AG10803 (cell line): ENCODE measurements around the gene BACH2.
A peak's percentile ranks its signal among the peaks of the same experiment; 100 is the strongest.

Source experiments
- DNase-seq: peaks from one replicate; pipeline ENCODE4 v3.0.0; 2010; ENCODE audit warnings: low read depth
- H3K4me3 ChIP-seq: 2 replicates; pipeline ENCODE4 v1.5.1; 2011; ENCODE audit warnings: mild to moderate bottlenecking, low read length, control low read depth
- TF ChIP-seq, protein P1 (sequence below): conservative IDR thresholded peaks from 2 replicates; pipeline ENCODE4 v1.5.1; 2011; ENCODE audit warnings: mild to moderate bottlenecking, low read length, control low read depth, inconsistent platforms

Gene BACH2

DNA sequence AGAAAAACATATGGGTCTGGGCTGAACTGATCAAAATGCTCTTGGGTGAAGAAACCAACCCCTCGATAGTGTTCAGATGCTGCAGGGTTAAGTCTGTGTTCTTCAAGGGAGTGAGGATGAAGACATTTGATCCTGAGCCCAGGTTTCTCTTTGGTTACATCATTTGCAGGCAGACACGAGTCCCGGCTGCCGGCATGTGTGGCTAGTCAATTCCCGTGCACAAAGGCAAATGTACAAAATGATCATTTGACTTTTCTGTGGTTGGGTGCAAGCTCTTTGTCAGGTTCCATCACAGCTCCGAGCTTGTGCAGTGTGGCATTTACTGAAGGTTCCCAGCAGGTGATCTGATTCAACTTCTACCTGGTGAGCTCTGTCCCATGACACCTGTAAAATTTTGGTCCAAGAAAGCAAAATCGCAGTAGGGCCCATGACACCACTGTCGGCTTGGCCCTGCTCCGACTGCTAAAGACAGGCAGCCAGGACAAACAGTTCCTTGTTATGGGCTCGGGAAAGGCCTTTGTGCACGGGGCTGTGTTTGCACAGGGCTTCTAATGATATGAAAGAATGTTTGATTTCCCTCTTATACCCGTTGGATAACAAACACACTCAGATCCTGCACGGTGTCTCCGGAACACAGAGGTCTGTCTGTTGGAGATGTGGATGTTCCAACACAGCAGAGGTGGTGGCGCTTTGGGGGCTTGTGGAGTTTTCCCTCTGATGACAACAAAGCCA lies 355.4 kb downstream of the BACH2 start:
- TF ChIP-seq, protein P1, sequence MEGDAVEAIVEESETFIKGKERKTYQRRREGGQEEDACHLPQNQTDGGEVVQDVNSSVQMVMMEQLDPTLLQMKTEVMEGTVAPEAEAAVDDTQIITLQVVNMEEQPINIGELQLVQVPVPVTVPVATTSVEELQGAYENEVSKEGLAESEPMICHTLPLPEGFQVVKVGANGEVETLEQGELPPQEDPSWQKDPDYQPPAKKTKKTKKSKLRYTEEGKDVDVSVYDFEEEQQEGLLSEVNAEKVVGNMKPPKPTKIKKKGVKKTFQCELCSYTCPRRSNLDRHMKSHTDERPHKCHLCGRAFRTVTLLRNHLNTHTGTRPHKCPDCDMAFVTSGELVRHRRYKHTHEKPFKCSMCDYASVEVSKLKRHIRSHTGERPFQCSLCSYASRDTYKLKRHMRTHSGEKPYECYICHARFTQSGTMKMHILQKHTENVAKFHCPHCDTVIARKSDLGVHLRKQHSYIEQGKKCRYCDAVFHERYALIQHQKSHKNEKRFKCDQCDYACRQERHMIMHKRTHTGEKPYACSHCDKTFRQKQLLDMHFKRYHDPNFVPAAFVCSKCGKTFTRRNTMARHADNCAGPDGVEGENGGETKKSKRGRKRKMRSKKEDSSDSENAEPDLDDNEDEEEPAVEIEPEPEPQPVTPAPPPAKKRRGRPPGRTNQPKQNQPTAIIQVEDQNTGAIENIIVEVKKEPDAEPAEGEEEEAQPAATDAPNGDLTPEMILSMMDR, result no peak
- peak; percentile 34 for DNase-seq
- H3K4me3 ChIP-seq, result no peak overlapping the region

DNA sequence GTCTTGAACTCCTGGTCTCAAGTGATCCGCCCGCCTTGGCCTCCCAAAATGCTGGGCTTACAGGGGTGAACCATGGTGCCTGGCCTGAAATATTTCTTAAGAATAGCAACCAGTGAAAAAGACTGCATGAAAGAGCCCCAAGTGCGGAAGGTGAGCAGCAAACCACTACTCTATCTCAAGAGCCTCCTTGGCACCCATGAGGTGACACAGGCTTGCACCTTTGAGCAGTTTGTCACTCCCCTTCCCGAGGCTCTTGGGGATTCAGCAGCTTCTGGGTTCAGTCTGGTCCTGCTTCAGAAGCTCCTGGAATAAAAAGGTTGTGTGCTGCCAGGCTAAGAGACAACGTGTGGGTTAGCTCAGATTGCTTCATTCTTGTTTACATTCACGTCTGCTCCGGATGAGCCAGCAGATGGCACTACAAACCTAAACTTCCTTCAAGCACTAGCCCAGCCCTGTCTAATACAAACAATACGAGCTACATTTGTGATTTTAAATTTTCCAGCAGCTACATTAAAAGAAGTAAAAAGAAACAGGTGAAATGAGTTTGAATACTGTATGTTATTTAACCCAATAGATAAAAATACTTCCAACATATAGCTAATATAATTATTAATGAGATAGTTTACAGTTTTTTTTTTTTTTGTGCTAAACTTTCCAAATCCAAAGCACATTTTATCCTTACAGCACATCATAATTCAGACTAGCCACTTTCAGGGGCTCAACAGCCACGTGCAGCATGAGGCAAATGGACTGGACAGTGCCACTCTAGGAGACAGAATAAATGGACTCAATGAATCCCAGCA lies 356.2 kb downstream of the BACH2 start:
- no peak overlapping the region for H3K4me3 ChIP-seq
- TF ChIP-seq, protein P1, result peak; percentile 88
- DNase-seq, result peak; percentile 83

DNA sequence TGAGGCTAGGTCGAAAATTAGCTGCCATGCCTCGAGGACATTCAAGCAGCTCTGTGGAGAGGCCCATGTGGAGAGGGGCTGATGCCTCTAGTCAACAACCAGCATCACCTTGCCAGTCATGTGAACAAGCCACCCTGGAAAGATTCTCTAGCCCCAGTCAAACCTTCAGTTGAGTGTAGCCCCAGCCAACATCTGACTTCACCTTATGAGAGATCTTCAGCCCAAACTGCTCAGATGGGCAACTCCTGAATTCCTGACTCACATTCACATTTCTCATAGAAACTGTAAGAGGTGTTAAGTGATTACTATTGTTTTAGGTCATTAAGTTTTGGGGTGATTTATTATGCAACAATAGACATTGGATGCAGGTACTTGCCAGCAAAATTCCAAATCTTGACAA lies 357.5 kb downstream of the BACH2 start:
- TF ChIP-seq, protein P1, result no peak
- no peak overlapping the region for H3K4me3 ChIP-seq
- no peak for DNase-seq

DNA sequence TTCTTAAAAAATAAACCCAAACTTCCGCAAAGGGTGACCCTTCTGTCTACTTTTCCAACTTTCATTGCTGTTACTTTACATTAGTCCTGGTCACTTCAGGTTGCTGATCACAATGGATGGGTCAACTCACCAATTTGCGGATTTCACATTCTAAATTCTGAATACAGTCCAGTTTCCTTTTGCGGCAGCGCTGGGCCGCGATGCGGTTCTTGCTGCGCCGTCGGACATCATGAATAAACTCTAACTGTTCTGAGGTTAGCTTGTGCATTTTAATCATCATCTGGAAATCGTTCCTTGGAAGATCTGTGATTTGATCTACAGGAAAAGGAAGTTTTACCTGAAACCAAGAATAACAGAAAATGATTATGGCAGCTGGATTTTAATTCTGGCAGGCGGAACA lies 358.6 kb downstream of the BACH2 start:
- H3K4me3 ChIP-seq, result no peak overlapping the region
- TF ChIP-seq, protein P1, result no peak
- DNase-seq, result no peak

DNA sequence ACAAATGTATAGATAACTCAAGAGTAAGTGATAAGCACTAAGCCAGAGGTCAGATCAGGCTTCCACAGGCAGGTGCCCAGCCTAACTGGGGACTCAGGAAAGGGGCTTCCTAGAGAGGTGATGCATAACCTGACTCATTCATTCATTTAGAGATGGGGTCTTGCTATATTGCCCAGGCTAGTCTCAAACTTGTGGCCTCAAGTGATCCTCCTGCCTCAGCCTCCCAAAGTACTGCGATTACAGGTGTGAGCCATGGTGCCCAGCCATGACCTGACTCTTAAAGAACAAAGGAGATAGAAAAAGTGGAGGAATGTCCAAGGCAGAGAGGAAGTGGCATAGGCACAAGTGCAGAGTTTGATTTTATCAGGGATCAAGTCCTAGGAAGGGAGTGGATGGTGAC lies 360.5 kb downstream of the BACH2 start:
- TF ChIP-seq, protein P1, result no peak
- DNase-seq, result no peak
- no peak overlapping the region for H3K4me3 ChIP-seq

DNA sequence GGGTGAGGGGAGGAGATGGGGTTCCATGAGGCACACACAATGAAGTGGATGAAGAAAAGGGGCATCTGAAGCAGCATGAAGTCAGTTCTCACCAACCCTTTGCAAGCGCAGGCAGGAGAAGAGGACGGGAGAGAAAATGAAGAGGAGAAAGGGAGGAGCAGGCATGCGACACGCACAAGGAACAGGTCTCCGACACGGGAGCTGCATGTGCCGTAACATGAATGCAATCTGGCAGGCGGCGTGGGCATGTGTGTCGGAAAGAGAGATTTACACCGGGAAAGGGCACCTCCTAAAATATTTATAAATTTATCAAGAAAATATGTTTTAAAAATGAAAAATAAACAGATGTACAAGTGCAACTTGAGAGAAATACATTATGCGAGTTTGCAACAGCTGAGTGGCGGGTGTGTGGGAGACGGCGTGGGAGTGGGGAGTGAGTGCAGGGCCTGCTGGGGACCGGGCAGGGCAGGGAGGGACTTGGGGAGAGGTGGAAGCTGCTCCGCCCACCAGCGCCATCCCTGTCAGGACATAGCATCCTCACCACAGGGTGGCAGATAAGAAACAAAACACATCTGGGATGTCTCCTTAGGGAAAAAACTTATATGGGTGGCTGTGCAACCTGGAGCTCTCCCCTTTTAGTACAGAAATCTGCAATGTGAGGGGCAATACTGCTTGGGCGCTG lies 361.8 kb downstream of the BACH2 start:
- TF ChIP-seq, protein P1, result no peak
- no peak overlapping the region for H3K4me3 ChIP-seq
- DNase-seq, result no peak
